GM12874 (cell line): ENCODE measurements around the gene NDUFB4.

Experiments
- CTCF ChIP-seq: IDR thresholded peaks from 2 replicates; pipeline ENCODE4 v1.5.1; 2011; ENCODE audit warnings: low read depth, mild to moderate bottlenecking, control low read depth, low read length, moderate library complexity; ENCODE audit not compliant: insufficient read depth

The NDUFB4 gene

DNA sequence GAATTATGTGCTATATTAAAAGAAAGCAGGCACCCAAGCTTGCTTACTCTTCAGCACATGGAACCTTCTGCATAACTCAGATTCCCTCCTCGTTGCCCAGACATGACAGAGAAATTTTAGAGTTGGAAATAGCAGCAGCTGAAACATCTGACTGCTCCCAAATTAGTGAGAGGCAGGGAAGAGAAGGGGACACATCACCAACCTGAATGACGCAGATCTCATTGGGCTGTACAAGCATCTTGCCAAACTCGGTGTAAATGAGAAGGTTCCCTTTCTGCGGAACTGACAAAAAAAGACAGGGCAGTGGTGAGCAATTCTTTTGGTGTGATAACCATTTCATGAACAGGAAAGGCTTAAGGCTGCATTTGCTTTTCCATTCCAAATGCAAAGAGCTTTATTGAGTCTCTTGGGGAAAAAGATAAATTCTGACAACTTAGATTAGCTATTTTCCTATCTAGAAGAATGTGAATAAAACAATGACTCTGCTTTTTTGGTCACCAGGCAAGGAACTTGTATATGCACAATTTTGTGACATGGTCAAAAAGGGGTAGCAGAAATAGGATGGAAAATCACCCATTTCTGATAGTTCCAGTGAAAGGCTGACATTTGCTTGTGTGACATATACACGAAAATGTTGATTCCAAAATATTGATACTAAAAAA, 50.8 kb downstream of the NDUFB4 start:
- TF ChIP-seq CTCF: no peak

DNA sequence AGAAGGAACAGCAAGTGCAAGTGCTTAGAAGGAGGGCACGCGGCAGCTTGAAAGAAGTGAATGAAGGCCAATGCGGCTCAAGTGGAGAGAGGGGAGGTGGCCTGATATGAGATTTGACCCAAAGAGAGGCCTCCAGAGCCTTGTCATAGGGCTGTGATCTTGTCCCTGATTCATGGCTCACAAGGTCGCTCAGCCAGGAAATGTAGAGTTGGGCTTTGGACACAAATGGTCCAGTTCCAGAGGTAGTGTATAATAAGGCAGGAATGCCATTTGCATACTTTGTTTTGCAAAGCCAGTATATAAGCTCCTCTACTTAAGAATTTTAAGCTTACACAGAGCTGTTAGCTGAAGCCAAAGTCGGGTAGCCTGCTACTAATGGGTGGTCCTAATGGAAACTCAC, 52.2 kb downstream of the NDUFB4 start:
- no peak for TF ChIP-seq CTCF

DNA sequence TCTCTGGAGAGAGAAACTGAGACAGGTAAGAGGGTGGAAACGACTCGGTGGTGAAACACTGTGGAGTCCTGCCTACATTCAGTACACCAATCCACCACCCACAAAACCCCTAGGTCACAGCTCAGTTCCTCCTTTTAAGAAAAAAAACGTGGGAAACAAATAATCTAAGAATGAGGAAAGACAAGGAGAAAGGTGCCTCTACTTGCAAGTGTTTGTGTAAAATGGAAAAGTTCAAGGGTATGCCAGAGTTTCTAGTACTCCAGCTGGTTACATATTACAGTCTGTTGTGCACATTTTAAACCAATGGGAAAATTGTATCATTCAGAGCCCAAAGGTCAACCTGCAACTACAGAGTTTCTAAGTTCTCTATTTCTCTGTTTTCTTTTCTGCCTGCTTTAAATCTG, 53.7 kb downstream of the NDUFB4 start:
- no peak for TF ChIP-seq CTCF

DNA sequence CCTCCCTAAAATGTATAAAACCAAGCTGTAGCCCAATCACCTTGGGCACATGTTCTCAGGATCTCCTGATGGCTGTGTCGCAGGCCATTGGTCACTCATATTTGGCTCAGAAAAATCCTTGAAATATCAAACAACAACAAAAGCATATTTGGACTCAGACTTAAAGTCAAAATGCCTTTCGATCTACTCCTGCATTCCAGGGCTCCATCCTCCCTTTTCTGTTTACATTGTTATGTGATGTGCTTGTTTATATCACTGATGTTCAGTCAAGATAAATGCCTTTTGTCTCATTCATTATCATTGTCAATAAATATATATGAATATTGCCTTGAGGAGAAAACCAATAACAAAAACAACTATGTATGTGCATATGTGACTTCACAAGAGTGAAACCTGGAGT, 54.2 kb downstream of the NDUFB4 start:
- TF ChIP-seq CTCF: no peak
